Mesendoderm (in vitro differentiated cells): ENCODE measurements around the gene PHEX.

ENCODE experiments used
- DNase-seq: peaks from one replicate; pipeline ENCODE4 v3.0.0; 2013
- H2AK5ac ChIP-seq: 2 replicates; pipeline ENCODE4 v1.6.1; 2013; ENCODE audit warnings: low read length, inconsistent platforms
- H2BK120ac ChIP-seq: 2 replicates; pipeline ENCODE4 v1.6.1; 2013; ENCODE audit warnings: low read depth, mild to moderate bottlenecking, low read length, moderate library complexity, mixed read lengths
- H2BK15ac ChIP-seq: replicated peaks from 2 replicates; pipeline ENCODE4 v1.6.1; 2013; ENCODE audit warnings: low read depth, mild to moderate bottlenecking, moderate library complexity
- H2BK5ac ChIP-seq: 2 replicates; pipeline ENCODE4 v1.6.1; 2013; ENCODE audit warnings: low read length, inconsistent platforms
- H3K18ac ChIP-seq: 2 replicates; pipeline ENCODE4 v1.6.1; 2013; ENCODE audit warnings: mild to moderate bottlenecking, low read length, mixed read lengths
- H3K23ac ChIP-seq: one replicate; pipeline ENCODE4 v1.6.1; 2013; ENCODE audit warnings: low read length
- H3K27ac ChIP-seq: 2 replicates; pipeline ENCODE4 v1.5.1; 2013; ENCODE audit warnings: low read depth, mild to moderate bottlenecking, inconsistent platforms, low read length, moderate library complexity
- H3K27me3 ChIP-seq: 2 replicates; pipeline ENCODE4 v1.6.1; 2013; ENCODE audit warnings: low read length, control low read depth, mild to moderate bottlenecking, inconsistent platforms; ENCODE audit not compliant: insufficient read depth, poor library complexity
- H3K36me3 ChIP-seq: 2 replicates; pipeline ENCODE4 v1.6.1; 2013; ENCODE audit warnings: low read length, inconsistent platforms; ENCODE audit not compliant: control insufficient read depth, insufficient read depth
- H3K4ac ChIP-seq: one replicate; pipeline ENCODE4 v1.6.1; 2013; ENCODE audit warnings: low read depth, mild to moderate bottlenecking, low read length, moderate library complexity
- H3K4me1 ChIP-seq: 2 replicates; pipeline ENCODE4 v1.6.1; 2013; ENCODE audit warnings: low read depth, low read length, inconsistent platforms; ENCODE audit not compliant: control insufficient read depth
- H3K4me2 ChIP-seq: 2 replicates; pipeline ENCODE4 v1.6.1; 2013; ENCODE audit warnings: low read length
- H3K4me3 ChIP-seq: 2 replicates; pipeline ENCODE4 v1.5.1; 2013; ENCODE audit warnings: mild to moderate bottlenecking, low read length
- H3K56ac ChIP-seq: one replicate; pipeline ENCODE4 v1.6.1; 2013; ENCODE audit warnings: low read length
- H3K79me1 ChIP-seq: 2 replicates; pipeline ENCODE4 v1.6.1; 2013; ENCODE audit warnings: low read length, inconsistent platforms
- H3K79me2 ChIP-seq: 2 replicates; pipeline ENCODE4 v1.6.1; 2013; ENCODE audit warnings: mild to moderate bottlenecking, low read length; ENCODE audit not compliant: control insufficient read depth, insufficient read depth
- H3K9ac ChIP-seq: 2 replicates; pipeline ENCODE4 v1.6.1; 2013; ENCODE audit warnings: low read length, inconsistent platforms
- H4K5ac ChIP-seq: one replicate; pipeline ENCODE4 v1.6.1; 2013; ENCODE audit warnings: low read length
- H4K8ac ChIP-seq: one replicate; pipeline ENCODE4 v1.6.1; 2013; ENCODE audit warnings: low read depth, mild to moderate bottlenecking, control low read depth, low read length, moderate library complexity
- WGBS: extraction: QIAGEN DNeasy Blood & Tissue Kit; methylation state at CpG from one replicate; pipeline ENCODE4 v1.1.7; 2013; ENCODE audit warnings: low lambda C conversion rate, missing lambda C conversion rate; ENCODE audit not compliant: insufficient coverage; ENCODE audit errors: extremely low coverage; 5-methylcytosine and 5-hydroxymethylcytosine counted together

PHEX gene

GRCh38 chrX:22095286-22095685 is 63.2 kb downstream of the PHEX start:
- Histone ChIP-seq H3K4ac (no peak overlapping the region), H3K18ac (no peak overlapping the region), H3K79me2 (no peaks in the 10 kb centered on the region), H3K4me2 (no peak overlapping the region), H3K9ac (no peak overlapping the region), H3K4me1 (no peaks in the 10 kb centered on the region), H3K56ac (no peak overlapping the region), H2AK5ac (no peak overlapping the region), H3K23ac (no peak overlapping the region), H4K8ac (no peak overlapping the region), H4K5ac (no peak overlapping the region), H3K79me1 (no peaks in the 10 kb centered on the region), H2BK15ac (no peak overlapping the region), H3K27ac (no peak overlapping the region), H3K27me3 (no peaks in the 10 kb centered on the region), H3K4me3 (no peak overlapping the region), H3K36me3 (no peaks in the 10 kb centered on the region), H2BK120ac (no peak overlapping the region), H2BK5ac (no peak overlapping the region)
- DNase-seq, result no peak
- WGBS, result no CpG with 5 or more reads among the region's 3 CpGs

- no peaks in the 10 kb centered on the region for H3K4me1 ChIP-seq
- no peak overlapping the region for H2BK5ac ChIP-seq
- H3K4me3 ChIP-seq, result no peak overlapping the region
- H3K18ac ChIP-seq, result no peak overlapping the region
- H3K4me2 ChIP-seq, result no peak overlapping the region
- no peak for DNase-seq
- H3K79me1 ChIP-seq, result no peaks in the 10 kb centered on the region
- no CpG with 5 or more reads among the region's 4 CpGs for WGBS
- no peak overlapping the region for H3K23ac ChIP-seq
- no peak overlapping the region for H2BK120ac ChIP-seq
- H3K4ac ChIP-seq, result no peak overlapping the region
- no peak overlapping the region for H2BK15ac ChIP-seq
- H3K56ac ChIP-seq, result no peak overlapping the region
- no peak overlapping the region for H2AK5ac ChIP-seq
- no peak overlapping the region for H4K8ac ChIP-seq
- no peak overlapping the region for H3K9ac ChIP-seq
- H3K27ac ChIP-seq, result no peak overlapping the region
- no peaks in the 10 kb centered on the region for H3K27me3 ChIP-seq
- no peak overlapping the region for H4K5ac ChIP-seq
- H3K36me3 ChIP-seq, result no peaks in the 10 kb centered on the region
- no peaks in the 10 kb centered on the region for H3K79me2 ChIP-seq
These were observed 63.7 kb downstream of the PHEX start for GRCh38 chrX:22095856-22096255.

- no peaks in the 10 kb centered on the region for H3K27me3 ChIP-seq
- H2AK5ac ChIP-seq, result no peak overlapping the region
- no peaks in the 10 kb centered on the region for H3K36me3 ChIP-seq
- H3K9ac ChIP-seq, result no peak overlapping the region
- no CpG with 5 or more reads among the region's 1 CpG for WGBS
- no peaks in the 10 kb centered on the region for H3K4me1 ChIP-seq
- no peak overlapping the region for H2BK5ac ChIP-seq
- no peaks in the 10 kb centered on the region for H3K79me1 ChIP-seq
- H2BK120ac ChIP-seq, result no peak overlapping the region
- no peak overlapping the region for H3K18ac ChIP-seq
- no peak overlapping the region for H3K27ac ChIP-seq
- no peak overlapping the region for H4K5ac ChIP-seq
- H3K23ac ChIP-seq, result no peak overlapping the region
- H3K4me2 ChIP-seq, result no peak overlapping the region
- H2BK15ac ChIP-seq, result no peak overlapping the region
- no peak overlapping the region for H3K56ac ChIP-seq
- H3K4ac ChIP-seq, result no peak overlapping the region
- H3K4me3 ChIP-seq, result no peak overlapping the region
- H4K8ac ChIP-seq, result no peak overlapping the region
- DNase-seq, result no peak
- no peaks in the 10 kb centered on the region for H3K79me2 ChIP-seq
These were observed 65.0 kb downstream of the PHEX start for GRCh38 chrX:22097012-22097694.

DNA sequence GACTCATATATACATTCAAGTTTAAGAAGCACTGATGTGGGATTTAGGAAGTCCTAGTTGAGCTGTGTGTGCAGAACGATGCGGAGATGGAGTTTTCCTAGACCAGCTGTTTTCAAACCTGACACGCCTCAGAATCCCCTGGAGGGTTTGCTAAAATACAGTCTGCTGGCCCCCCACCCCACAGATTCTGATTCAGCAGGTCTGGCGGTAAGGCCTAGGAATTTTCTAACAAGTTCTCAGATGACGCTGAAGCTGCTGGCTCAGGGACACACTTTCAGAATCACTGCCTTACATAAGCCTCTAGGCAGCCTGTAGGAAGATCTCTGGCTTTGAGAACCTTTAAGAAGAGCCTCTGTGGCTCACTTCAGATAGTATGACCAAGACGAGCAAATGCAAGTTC is 73.1 kb downstream of the PHEX start:
- H3K36me3 ChIP-seq, result no peaks in the 10 kb centered on the region
- H3K27ac ChIP-seq, result no peak overlapping the region
- no CpG with 5 or more reads among the region's 6 CpGs for WGBS
- H4K5ac ChIP-seq, result no peak overlapping the region
- no peak overlapping the region for H3K4me3 ChIP-seq
- H3K18ac ChIP-seq, result no peak overlapping the region
- H3K4me2 ChIP-seq, result no peak overlapping the region
- no peaks in the 10 kb centered on the region for H3K27me3 ChIP-seq
- H3K23ac ChIP-seq, result no peak overlapping the region
- no peaks in the 10 kb centered on the region for H3K79me1 ChIP-seq
- H3K4me1 ChIP-seq, result no peaks in the 10 kb centered on the region
- DNase-seq, result peak; percentile 39
- no peak overlapping the region for H3K56ac ChIP-seq
- no peak overlapping the region for H2BK15ac ChIP-seq
- H3K4ac ChIP-seq, result no peak overlapping the region
- H2BK120ac ChIP-seq, result no peak overlapping the region
- no peak overlapping the region for H4K8ac ChIP-seq
- no peak overlapping the region for H3K9ac ChIP-seq
- H2BK5ac ChIP-seq, result no peak overlapping the region
- H2AK5ac ChIP-seq, result no peak overlapping the region
- no peaks in the 10 kb centered on the region for H3K79me2 ChIP-seq

DNA sequence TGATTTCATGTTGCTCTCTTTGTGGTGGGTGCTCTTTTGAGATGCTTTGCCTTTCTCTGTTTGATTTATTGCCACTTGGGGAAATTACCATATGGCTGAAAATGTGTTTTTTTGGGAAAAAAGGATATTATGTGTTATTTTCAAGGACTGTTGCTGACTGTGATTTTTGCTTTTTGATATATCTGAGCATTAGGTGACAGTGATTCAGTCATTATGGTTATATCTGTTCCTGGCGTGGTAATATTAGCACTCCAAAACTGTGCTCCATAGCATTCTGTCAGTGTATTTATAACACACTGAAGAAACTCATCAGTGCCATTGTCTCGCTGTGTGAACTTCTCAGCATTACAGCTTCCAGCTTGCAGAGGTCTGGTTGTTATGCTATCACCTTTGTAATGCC is 73.8 kb downstream of the PHEX start:
- Histone ChIP-seq H3K4me3 (no peak overlapping the region), H3K4ac (no peak overlapping the region), H4K5ac (no peak overlapping the region), H2BK5ac (no peak overlapping the region), H3K9ac (no peak overlapping the region), H3K56ac (no peak overlapping the region), H2BK120ac (no peak overlapping the region), H3K27ac (no peak overlapping the region), H3K27me3 (no peaks in the 10 kb centered on the region), H2BK15ac (no peak overlapping the region), H3K79me1 (no peaks in the 10 kb centered on the region), H3K4me2 (no peak overlapping the region), H3K18ac (no peak overlapping the region), H4K8ac (no peak overlapping the region), H3K36me3 (no peaks in the 10 kb centered on the region), H2AK5ac (no peak overlapping the region), H3K4me1 (no peaks in the 10 kb centered on the region), H3K79me2 (no peaks in the 10 kb centered on the region), H3K23ac (no peak overlapping the region)
- no CpG with 5 or more reads among the region's 2 CpGs for WGBS
- DNase-seq, result no peak

- Histone ChIP-seq H3K4me1 (no peaks in the 10 kb centered on the region), H2BK15ac (no peak overlapping the region), H3K18ac (no peak overlapping the region), H3K27me3 (no peaks in the 10 kb centered on the region), H3K36me3 (no peaks in the 10 kb centered on the region), H3K4me2 (no peak overlapping the region), H2BK120ac (no peak overlapping the region), H3K23ac (no peak overlapping the region), H3K79me1 (no peaks in the 10 kb centered on the region), H2AK5ac (no peak overlapping the region), H4K5ac (no peak overlapping the region), H3K27ac (no peak overlapping the region), H3K4me3 (no peak overlapping the region), H4K8ac (no peak overlapping the region), H3K79me2 (no peaks in the 10 kb centered on the region), H3K56ac (no peak overlapping the region), H3K4ac (no peak overlapping the region), H3K9ac (no peak overlapping the region), H2BK5ac (no peak overlapping the region)
- DNase-seq, result peak; percentile 89
- WGBS, result no CpG with 5 or more reads among the region's 1 CpG
These were observed 77.3 kb downstream of the PHEX start for GRCh38 chrX:22109442-22109841.
